Esophagus squamous epithelium (tissue), 4 donors: ENCODE data around the gene MYO5A.
A peak's percentile ranks its signal among the peaks of the same experiment; 100 is the strongest.

Experiments
- CTCF ChIP-seq, 6 experiments: fragments of 450-650 bp in 4 of 6; fragments of 200-600 bp in 2 of 6; sonication (generic) in 2 of 6; IDR thresholded peaks; one replicate each; pipeline ENCODE4 v1.5.1; 2016 to 2019; ENCODE audit warnings: antibody characterized with exemption in 6 of 6, mild to moderate bottlenecking in 4 of 6, moderate library complexity in 4 of 6
- POLR2A ChIP-seq, 4 donors: fragments of 450-650 bp; IDR thresholded peaks; one replicate each; pipeline ENCODE4 v1.6.1; 2017; ENCODE audit warnings: antibody characterized with exemption in 4 of 4, mild to moderate bottlenecking in 4 of 4, moderate library complexity in 3 of 4

- TF ChIP-seq CTCF (IDR thresholded peaks at IDR 0.05) (no peak), POLR2A (IDR thresholded peaks at IDR 0.05) (peak in 1 of 4 donors; percentile 71)
Observed at GRCh38 chr15:52295421-52296001, 233.2 kb downstream of the MYO5A start, which contains the start of gene MYO5C.
